Mucosa of descending colon (tissue), 3 donors: Measurements from ENCODE around the gene OOSP2. TPM values are rescaled to one million over a fixed set of nuclear protein-coding genes. Genes with fewer than 3 reads are reported as not detected.

ENCODE experiments used
- ATAC-seq: fragments of 200-7000 bp; cut with Tn5 transposase; one replicate; pipeline ENCODE4 v1.9.1; 2020; ENCODE audit warnings: mild to moderate bottlenecking, moderate library complexity
- DNase-seq, 3 donors: peaks; one replicate each; pipeline ENCODE4 v3.0.0-alpha.2; 2020
- H3K36me3 ChIP-seq: fragments of 200-600 bp; one replicate; pipeline ENCODE4 v1.8.0; 2021; ENCODE audit warnings: low read depth, mild to moderate bottlenecking
- H3K4me1 ChIP-seq: fragments of 200-600 bp; one replicate; pipeline ENCODE4 v1.8.0; 2021; ENCODE audit warnings: low read depth, mild to moderate bottlenecking
- H3K4me3 ChIP-seq: fragments of 200-600 bp; one replicate; pipeline ENCODE4 v1.8.0; 2021; ENCODE audit warnings: mild to moderate bottlenecking
- H3K9me3 ChIP-seq: fragments of 200-600 bp; one replicate; pipeline ENCODE4 v1.8.0; 2021; ENCODE audit warnings: mild to moderate bottlenecking
- CTCF ChIP-seq: fragments of 200-600 bp; IDR thresholded peaks from one replicate; pipeline ENCODE4 v1.8.0; 2022; ENCODE audit warnings: antibody characterized with exemption, mild to moderate bottlenecking
- intact Hi-C, 2 donors: fragments of 100-400 bp; cut with DNase I in 1 of 2; cut with micrococcal nuclease in 1 of 2; formaldehyde crosslinking; loops; one replicate each; pipeline versions ENCODE4 v1.11.0 to v1.11.1; 2022; cut with DNase I, micrococcal nuclease
- total RNA-seq, 3 donors: library from RNA; stranded (reverse); fragmentation: NEBNext Ultra II Directional in 2 of 3; extraction: Animal tissue kit (Norgen Biotek cat#: 25700) in 2 of 3; gene quantifications; one replicate each; pipeline versions ENCODE4 v1.2.1 to v1.2.4, GENCODE V29; 2021 to 2023
- donor health status: DM: no; HTN: no; CAD: no; lungs with moderate emphysema.
- donor health status: DM: no; HTN: no; CAD: no.
- donor health status: DM: no; HTN: yes; CAD: no.

OOSP2 gene
- total RNA-seq, 3 donors from 2014 or later: not detected

DNA sequence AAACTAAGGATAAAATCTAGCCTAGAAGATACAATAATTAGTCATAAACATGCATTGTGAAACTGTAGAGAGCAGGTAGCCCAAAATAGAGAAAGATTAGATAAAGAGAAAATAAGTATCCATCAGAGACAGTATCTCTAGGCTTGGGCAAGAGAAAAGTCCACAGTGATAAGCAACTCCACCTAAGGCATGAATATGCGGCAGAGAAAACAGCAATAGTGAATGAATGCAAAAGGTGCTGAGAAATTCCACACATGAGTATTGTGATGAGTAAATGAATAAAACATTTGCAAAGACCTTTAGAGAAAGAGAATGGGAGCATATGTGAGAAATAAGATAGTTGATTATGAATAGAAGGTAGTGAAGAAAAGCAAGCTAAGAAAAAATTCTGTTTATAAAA lies 57.0 kb downstream of the OOSP2 start:
- no peak overlapping the region for H3K4me3 ChIP-seq
- ATAC-seq (no peak), DNase-seq (no peak)
- intact Hi-C loops: no loop called here
- H3K36me3 ChIP-seq: no peaks in the 10 kb centered on the region
- no peak for TF ChIP-seq CTCF
- H3K4me1 ChIP-seq: no peaks in the 10 kb centered on the region
- H3K9me3 ChIP-seq: no peaks in the 10 kb centered on the region

Other genes with a start within 250 kb of the OOSP2 start
- gene MRPL16, start 229.6 kb upstream of the OOSP2 start, total RNA-seq: 10 to 100 TPM; 38.8 to 54.3 (median 51.5) TPM
- gene CBLIF, start 194.9 kb upstream of the OOSP2 start, total RNA-seq: under 1 TPM in 2 of 3 donors, not detected in 1; 0.49 to 0.63 TPM
- 1 to 10 TPM in 1 of 3 donors, not detected in 2; 1.7 TPM for gene TCN1, start 173.9 kb upstream of the OOSP2 start, total RNA-seq
- gene OOSP3, start 161.6 kb upstream of the OOSP2 start, total RNA-seq: under 1 TPM in 2 of 3 donors, not detected in 1; 0.36 to 0.61 TPM
- not detected for gene OOSP1, start 102.0 kb upstream of the OOSP2 start, total RNA-seq
- gene OOSP4A, start 76.4 kb upstream of the OOSP2 start, total RNA-seq: not detected
- gene OOSP4B, start 23.2 kb upstream of the OOSP2 start, total RNA-seq: not detected
- not detected for gene MS4A3, start 16.3 kb downstream of the OOSP2 start, total RNA-seq
- gene MS4A2, start 48.3 kb downstream of the OOSP2 start, total RNA-seq: 1 to 10 TPM in 2 of 3 donors, under 1 TPM in 1; 0.90 to 4.1 (median 3.5) TPM
- 10 to 100 TPM; 21.0 to 87.2 (median 85.8) TPM for gene MS4A6A, start 142.7 kb downstream of the OOSP2 start, total RNA-seq
- gene MS4A4E, start 202.7 kb downstream of the OOSP2 start, total RNA-seq: 1 to 10 TPM; 1.3 to 6.6 (median 1.7) TPM
- 10 to 100 TPM in 2 of 3 donors, 1 to 10 TPM in 1; 4.0 to 31.9 (median 20.2) TPM for gene MS4A4A, start 240.3 kb downstream of the OOSP2 start, total RNA-seq